IPS DF 6.9 (cell line): ENCODE results near the gene LSM10.

Experiments used
- DNase-seq: peaks from one replicate; pipeline ENCODE4 v3.0.0-alpha.2; 2013; ENCODE audit warnings: low read depth, low spot score
- H3K27ac ChIP-seq: one replicate; pipeline ENCODE4 v1.5.1; 2013; ENCODE audit warnings: low read length, control low read depth
- H3K27me3 ChIP-seq: 2 replicates; pipeline ENCODE4 v1.6.1; 2013; ENCODE audit warnings: mild to moderate bottlenecking, low read length; ENCODE audit not compliant: control insufficient read depth, insufficient read depth
- H3K36me3 ChIP-seq: 2 replicates; pipeline ENCODE4 v1.6.1; 2013; ENCODE audit warnings: low read length; ENCODE audit not compliant: control insufficient read depth, insufficient read depth
- H3K4me1 ChIP-seq: 2 replicates; pipeline ENCODE4 v1.6.1; 2013; ENCODE audit warnings: low read length; ENCODE audit not compliant: control insufficient read depth, insufficient read depth
- H3K4me3 ChIP-seq: 2 replicates; pipeline ENCODE4 v1.5.1; 2013; ENCODE audit warnings: mild to moderate bottlenecking, low read length
- H3K9me3 ChIP-seq: 2 replicates; pipeline ENCODE4 v1.6.1; 2013; ENCODE audit warnings: low read length, inconsistent platforms; ENCODE audit not compliant: control insufficient read depth, insufficient read depth
- WGBS: extraction: QIAGEN DNeasy Blood & Tissue Kit; methylation state at CpG from one replicate; pipeline ENCODE4 v1.1.7; 2013; ENCODE audit warnings: mixed read lengths, missing lambda C conversion rate; ENCODE audit not compliant: insufficient read length, insufficient coverage; 5-methylcytosine and 5-hydroxymethylcytosine counted together

Gene LSM10

DNA sequence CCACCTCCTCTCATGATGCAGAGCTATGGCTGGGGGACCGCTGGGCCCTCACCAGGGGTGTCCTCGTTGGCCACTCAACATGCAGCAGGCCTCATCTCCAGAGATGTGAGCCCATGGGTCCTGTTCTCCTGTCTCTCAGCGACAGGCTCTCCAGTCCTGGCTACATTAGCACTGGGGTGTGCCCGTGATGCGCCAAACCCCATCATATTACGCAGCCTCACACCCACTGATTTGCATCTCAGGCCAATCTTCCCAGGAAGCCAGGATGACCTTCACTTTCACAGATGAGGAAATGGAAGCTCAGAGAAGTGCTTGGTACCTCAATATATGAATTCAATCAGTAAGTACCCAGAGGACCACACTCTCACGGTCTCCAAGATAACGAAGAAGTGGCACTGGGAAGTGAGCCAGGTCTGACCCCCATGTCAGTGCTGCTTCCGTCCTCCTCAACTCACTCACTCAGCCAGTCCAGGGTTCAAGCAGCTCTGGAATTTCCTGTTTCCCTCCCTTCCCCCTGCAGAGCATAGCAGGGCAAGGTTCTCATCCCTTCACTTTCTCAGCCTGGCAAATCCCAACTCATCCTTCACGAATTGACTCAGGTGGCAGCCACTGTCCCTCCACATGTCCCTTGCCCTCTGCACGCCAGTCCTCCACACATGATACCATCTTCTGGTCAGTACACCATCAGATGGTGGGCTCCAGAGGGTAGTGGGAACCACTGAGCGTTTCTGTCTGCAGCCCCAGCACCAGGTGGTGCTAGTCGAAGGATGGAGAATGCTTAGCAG lies 45.4 kb downstream of the LSM10 start:
- peaks cover 14% of the 10 kb centered on the region for H3K36me3 ChIP-seq
- no peak for DNase-seq

DNA sequence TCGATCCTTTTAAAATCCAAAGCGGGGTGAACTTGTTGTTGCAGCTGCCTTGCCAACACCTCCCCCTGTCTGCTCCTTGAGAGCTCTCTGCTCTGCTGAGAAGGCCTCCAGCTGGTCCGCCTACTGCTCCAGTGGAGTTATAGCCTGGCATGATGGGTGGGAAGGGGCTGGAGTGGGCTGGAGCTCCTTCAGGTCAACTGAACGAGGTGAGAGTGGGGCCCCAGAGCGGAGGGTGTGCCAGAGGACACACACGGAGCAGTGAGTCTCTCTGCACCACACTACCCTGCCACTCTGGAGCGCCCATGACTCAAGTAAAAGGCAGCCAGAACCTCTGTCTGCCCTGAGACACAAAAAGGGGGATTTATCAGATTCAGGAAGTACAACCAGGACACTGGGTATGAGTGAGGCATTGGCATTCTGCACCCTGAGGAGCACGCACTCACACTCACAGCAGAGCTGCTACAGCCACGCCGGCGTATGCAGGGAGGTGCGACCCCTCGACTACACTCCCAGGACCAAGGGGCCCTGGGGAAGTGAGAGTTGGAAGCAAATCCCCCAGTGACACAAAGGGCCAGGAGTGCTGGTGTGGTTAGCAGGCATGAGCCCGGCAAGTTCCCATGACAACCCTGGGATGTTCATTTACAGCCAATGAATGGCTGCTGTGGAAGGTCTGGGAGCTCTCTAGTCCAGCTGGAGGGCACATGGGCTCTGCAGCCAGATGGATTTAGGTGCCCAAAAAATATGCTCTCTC lies 46.3 kb downstream of the LSM10 start:
- no CpG with 5 or more reads among the region's 14 CpGs for WGBS
- Histone ChIP-seq H3K9me3 (no peaks in the 10 kb centered on the region), H3K4me1 (peaks cover 2% of the 10 kb centered on the region; the same call in 1 of the 2 replicates), H3K27me3 (no peaks in the 10 kb centered on the region), H3K4me3 (no peak overlapping the region), H3K27ac (no peak overlapping the region), H3K36me3 (peaks cover 16% of the 10 kb centered on the region)
- DNase-seq: no peak

More for the DNA sequence above, 45.4 kb downstream of the LSM10 start:
- H3K4me3 ChIP-seq: no peak overlapping the region
- H3K27me3 ChIP-seq: no peaks in the 10 kb centered on the region
- peaks cover 2% of the 10 kb centered on the region; the same call in 1 of the 2 replicates for H3K4me1 ChIP-seq
- no peaks in the 10 kb centered on the region for H3K9me3 ChIP-seq
- H3K27ac ChIP-seq: no peak overlapping the region
- no CpG with 5 or more reads among the region's 13 CpGs for WGBS

DNA sequence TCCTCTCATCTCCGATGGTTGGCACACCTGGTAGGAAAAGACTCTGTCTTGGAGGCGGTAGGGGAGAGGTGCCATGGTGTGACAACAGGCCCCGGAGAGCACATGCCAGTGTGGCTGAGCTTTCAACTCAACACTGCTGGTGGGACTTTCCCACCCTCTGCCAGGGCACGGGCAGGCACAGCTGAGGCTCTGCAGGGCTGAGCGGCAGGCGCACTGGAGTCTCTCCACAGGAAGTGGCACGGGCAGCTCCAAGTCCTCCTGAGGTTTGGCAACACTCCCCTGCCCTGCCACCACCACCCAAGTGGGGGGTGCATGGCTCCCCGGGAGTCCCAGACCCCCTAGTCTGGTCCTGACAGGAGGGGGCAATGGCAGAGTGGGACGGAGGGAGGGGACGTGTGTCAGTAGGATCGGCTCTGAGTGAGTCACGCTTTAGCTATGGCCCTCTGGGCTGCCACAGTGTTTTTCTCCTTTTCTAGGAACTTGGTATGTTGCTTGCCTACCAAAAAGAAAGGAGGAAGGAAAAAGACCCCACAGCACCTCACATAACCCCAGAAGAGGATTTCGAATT lies 47.0 kb downstream of the LSM10 start:
- H3K4me1 ChIP-seq: peaks cover 2% of the 10 kb centered on the region; the same call in 1 of the 2 replicates
- no peak overlapping the region for H3K4me3 ChIP-seq
- WGBS: no CpG with 5 or more reads among the region's 13 CpGs
- no peaks in the 10 kb centered on the region for H3K27me3 ChIP-seq
- H3K36me3 ChIP-seq: peaks cover 16% of the 10 kb centered on the region
- no peaks in the 10 kb centered on the region for H3K9me3 ChIP-seq
- DNase-seq: no peak
- H3K27ac ChIP-seq: no peak overlapping the region

DNA sequence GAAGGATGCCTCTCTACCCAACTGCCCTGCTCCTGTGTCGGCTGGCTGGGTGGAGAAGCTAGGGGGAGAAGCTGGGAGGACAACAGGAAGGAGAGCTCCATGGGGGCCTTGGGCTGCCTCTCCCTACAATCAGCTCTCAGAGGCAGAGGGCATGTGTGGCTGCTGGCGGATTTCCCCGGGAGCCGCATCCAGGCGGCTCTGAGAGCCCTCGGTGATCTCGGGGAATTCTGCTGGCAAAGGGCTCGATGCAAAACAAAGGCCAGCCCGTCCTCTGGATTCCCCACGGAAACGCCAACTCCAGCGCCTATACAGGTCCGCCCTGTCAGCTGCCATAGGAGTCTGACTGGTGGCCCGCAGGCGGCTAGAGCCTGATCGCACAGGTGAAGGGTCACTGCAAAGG lies 47.9 kb downstream of the LSM10 start:
- DNase-seq: no peak
- H3K36me3 ChIP-seq: peaks cover 19% of the 10 kb centered on the region
- WGBS: no CpG with 5 or more reads among the region's 16 CpGs

DNA sequence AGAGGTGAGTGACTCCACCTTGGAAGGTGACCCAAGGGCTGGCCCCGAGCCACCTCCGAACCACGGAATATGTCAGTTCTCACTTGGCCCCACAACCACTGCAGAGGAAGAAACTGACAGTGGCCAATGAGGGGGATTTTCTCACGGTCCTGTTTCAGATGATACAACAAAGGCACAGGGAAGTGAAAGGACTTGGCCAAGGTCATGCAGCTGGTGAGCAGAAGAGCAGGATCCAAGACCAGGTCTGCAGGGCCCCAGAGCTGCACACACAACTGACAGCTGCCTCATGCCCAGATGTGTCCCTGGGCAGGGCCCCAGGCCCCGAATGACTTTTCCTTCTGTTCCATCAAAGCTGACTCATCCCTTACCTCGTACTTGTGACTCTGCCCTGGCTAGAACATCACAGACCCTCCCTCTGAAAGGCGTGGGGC lies 48.5 kb downstream of the LSM10 start:
- DNase-seq: no peak
- H3K9me3 ChIP-seq: no peaks in the 10 kb centered on the region
- no CpG with 5 or more reads among the region's 7 CpGs for WGBS
- peaks cover 15% of the 10 kb centered on the region for H3K36me3 ChIP-seq
- peaks cover 2% of the 10 kb centered on the region; the same call in 1 of the 2 replicates for H3K4me1 ChIP-seq
- H3K4me3 ChIP-seq: no peak overlapping the region
- no peaks in the 10 kb centered on the region for H3K27me3 ChIP-seq
- H3K27ac ChIP-seq: no peak overlapping the region

More for the DNA sequence above, 47.9 kb downstream of the LSM10 start:
- peaks cover 2% of the 10 kb centered on the region; the same call in 1 of the 2 replicates for H3K4me1 ChIP-seq
- no peaks in the 10 kb centered on the region for H3K27me3 ChIP-seq
- H3K27ac ChIP-seq: no peak overlapping the region
- no peaks in the 10 kb centered on the region for H3K9me3 ChIP-seq
- no peak overlapping the region; the same call in 1 of the 2 replicates for H3K4me3 ChIP-seq

DNA sequence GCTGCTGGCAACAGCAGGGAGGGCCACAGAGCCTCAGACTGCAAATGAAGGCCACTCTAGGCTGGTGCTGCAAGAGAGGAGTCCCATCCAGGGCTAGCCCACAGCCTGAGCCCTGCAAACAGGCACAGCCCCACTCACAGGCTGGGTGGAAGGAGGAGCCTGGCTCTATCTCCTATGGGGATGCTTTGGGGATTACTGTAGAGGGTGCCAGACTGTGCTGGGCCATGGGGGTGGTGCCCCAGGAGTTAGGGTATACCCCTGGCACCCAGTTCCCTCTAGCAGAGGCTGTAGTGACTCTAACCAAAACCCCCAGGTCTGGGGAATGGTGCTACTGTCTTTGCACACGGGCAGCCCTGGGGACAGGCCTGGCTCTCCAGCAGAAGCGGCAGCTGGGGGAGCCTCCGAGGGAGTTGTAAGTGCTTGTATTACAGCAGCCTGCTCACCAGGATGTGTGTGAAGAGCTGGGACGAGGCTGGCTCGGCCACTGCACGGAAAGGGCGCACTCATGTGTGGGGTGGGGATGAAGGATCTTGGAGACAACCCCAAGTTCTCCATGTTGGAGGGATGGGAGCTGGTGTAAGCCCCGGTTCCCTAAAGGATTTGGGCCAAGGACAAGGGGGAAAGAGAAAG lies 50.9 kb downstream of the LSM10 start:
- H3K4me1 ChIP-seq: no peaks in the 10 kb centered on the region
- peaks cover 18% of the 10 kb centered on the region for H3K36me3 ChIP-seq

DNA sequence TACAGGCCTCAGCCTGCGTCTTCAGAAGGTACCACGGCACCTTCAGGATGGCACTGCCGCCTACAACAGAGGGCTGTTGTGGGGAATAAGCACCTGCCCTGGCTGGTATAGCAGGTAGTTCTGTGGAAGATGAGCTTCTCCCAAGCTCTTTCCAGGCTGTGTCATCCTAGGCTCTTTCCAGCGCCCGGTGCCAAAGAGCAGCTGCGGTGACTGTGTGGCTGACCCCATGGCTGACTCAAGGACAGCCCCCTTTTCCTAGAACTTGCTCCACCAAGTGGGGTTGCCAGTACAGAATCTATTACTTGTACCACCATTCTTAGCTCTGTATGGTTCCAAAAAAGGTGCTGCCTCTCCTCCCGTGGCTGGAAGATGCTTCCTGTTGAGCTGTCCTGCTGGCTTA lies 52.4 kb downstream of the LSM10 start:
- Histone ChIP-seq H3K4me1 (no peaks in the 10 kb centered on the region), H3K9me3 (no peaks in the 10 kb centered on the region), H3K27ac (no peak overlapping the region), H3K36me3 (peaks cover 21% of the 10 kb centered on the region), H3K27me3 (no peaks in the 10 kb centered on the region), H3K4me3 (no peak overlapping the region)
- no peak for DNase-seq
- WGBS: no CpG with 5 or more reads among the region's 7 CpGs

More for the DNA sequence above, 50.9 kb downstream of the LSM10 start:
- H3K9me3 ChIP-seq: no peaks in the 10 kb centered on the region
- H3K27ac ChIP-seq: no peak overlapping the region
- H3K27me3 ChIP-seq: no peaks in the 10 kb centered on the region
- no peak for DNase-seq
- no CpG with 5 or more reads among the region's 8 CpGs for WGBS
- no peak overlapping the region for H3K4me3 ChIP-seq

DNA sequence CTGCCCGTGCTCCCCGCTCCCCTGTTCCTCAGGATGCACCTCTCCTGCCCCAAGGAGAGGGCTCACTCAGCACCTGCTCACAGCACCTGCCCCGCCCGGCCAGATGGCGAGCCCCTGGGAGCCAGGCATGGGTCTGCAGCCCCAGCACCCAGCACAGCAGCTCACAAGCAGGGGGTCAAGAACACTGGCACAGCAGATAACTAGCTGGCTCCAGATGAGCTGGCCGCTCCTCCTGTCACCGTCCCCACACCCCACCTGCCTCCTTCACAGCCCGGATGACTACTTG lies 53.4 kb downstream of the LSM10 start:
- Histone ChIP-seq H3K4me1 (no peaks in the 10 kb centered on the region), H3K36me3 (peaks cover 21% of the 10 kb centered on the region), H3K27me3 (no peaks in the 10 kb centered on the region), H3K4me3 (no peak overlapping the region), H3K27ac (no peak overlapping the region), H3K9me3 (no peaks in the 10 kb centered on the region)
- no CpG with 5 or more reads among the region's 8 CpGs for WGBS
- DNase-seq: no peak

DNA sequence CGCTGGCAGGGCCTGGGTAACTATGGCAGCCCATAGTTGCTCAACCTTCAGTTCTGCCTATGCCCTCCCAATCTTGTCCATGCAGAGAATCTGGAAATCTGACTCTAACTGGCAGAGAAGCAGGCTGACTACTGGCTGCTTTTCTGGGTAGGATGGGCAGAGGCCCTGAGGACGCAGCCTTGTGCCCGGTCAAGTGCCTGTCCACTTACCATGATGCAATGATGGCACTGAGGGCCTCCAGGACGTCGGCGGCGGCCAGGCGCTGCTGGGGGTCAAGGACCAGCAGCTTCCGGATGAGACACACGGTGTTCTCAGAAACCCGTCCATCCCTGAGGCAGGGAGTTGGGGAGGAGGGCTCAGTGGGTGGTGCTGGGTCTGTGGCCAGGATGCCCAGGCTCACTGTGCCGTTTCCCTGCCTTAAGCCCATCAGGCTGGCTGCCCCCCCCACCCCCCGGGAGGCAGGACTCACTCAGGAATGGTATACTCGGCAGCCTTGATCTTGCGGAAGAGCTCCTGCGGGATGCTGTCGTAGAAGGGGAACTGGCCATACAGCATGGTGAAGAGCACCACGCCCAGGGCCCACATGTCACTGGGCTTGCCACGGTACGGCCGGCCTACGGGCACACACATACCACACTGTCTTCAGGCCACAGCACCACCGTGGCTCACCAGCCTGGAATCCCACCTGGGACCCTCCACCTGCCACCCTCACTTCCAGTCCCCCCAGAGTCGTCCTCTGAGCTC lies 53.9 kb downstream of the LSM10 start:
- Histone ChIP-seq H3K4me1 (peaks cover 2% of the 10 kb centered on the region; the same call in 1 of the 2 replicates), H3K36me3 (peaks cover 21% of the 10 kb centered on the region)
- WGBS: no CpG with 5 or more reads among the region's 24 CpGs

More for the DNA sequence above, 53.9 kb downstream of the LSM10 start:
- H3K9me3 ChIP-seq: no peaks in the 10 kb centered on the region
- H3K4me3 ChIP-seq: no peak overlapping the region
- no peak for DNase-seq
- no peak overlapping the region for H3K27ac ChIP-seq
- no peaks in the 10 kb centered on the region for H3K27me3 ChIP-seq
